ENCODE data around the gene SLC2A13.

SLC2A13 gene

DNA sequence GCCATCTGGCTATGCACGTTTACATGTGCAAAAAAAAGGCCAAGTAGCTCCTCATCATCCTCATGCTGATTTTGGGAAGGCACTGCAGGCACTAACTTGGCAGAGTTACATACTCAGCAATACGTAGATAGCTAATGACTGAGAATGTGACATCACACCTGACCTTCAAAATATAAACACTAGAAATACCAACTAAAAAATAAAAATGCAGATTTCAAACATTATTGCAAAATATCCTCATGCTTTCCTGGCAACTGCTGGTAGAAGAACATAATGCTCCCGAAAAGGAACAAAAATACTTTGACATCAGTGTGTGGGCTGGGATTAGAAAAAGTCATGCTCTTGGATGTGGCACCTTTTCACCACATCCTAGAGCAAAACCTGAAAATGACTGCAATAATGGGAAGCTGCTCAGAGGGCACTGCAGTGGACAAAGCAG lies 333.0 kb downstream of the SLC2A13 start:
- H3K9me3 ChIP-seq (ENCODE audit: insufficient read depth, low read length): no peaks in the 10 kb centered on the region
- H3K27me3 ChIP-seq (ENCODE audit: low read length): no peaks in the 10 kb centered on the region
- no peak overlapping the region for H2AFZ ChIP-seq (ENCODE audit: low read depth, low read length, severe bottlenecking)
- no peaks in the 10 kb centered on the region for H3K79me2 ChIP-seq (ENCODE audit: insufficient read depth, low read length)
- no peak overlapping the region for H3K9ac ChIP-seq (ENCODE audit: low read length)
- H3K36me3 ChIP-seq (ENCODE audit: low read length): no peaks in the 10 kb centered on the region
- TF ChIP-seq, protein P1, sequence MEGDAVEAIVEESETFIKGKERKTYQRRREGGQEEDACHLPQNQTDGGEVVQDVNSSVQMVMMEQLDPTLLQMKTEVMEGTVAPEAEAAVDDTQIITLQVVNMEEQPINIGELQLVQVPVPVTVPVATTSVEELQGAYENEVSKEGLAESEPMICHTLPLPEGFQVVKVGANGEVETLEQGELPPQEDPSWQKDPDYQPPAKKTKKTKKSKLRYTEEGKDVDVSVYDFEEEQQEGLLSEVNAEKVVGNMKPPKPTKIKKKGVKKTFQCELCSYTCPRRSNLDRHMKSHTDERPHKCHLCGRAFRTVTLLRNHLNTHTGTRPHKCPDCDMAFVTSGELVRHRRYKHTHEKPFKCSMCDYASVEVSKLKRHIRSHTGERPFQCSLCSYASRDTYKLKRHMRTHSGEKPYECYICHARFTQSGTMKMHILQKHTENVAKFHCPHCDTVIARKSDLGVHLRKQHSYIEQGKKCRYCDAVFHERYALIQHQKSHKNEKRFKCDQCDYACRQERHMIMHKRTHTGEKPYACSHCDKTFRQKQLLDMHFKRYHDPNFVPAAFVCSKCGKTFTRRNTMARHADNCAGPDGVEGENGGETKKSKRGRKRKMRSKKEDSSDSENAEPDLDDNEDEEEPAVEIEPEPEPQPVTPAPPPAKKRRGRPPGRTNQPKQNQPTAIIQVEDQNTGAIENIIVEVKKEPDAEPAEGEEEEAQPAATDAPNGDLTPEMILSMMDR (IDR thresholded peaks at IDR 0.05; ENCODE audit: insufficient read depth, low read length, poor library complexity, severe bottlenecking): no peak
- TF ChIP-seq EZH2phosphoT487 (conservative IDR thresholded peaks at IDR 0.05; ENCODE audit: low read length): no peak
- no peaks in the 10 kb centered on the region for H4K20me1 ChIP-seq (ENCODE audit: low read depth, low read length)
- no peak overlapping the region for H3K4me3 ChIP-seq (ENCODE audit: insufficient read depth, low read length, poor library complexity, severe bottlenecking)
- H3K27ac ChIP-seq (ENCODE audit: low read depth, low read length): no peak overlapping the region
- no peaks in the 10 kb centered on the region for H3K9me2 ChIP-seq (replicated peaks; ENCODE audit: insufficient read depth, low read length)
- no peak overlapping the region for H3K4me2 ChIP-seq (ENCODE audit: low read depth, low read length, poor library complexity, severe bottlenecking)
- no peaks in the 10 kb centered on the region for H3F3A ChIP-seq (ENCODE audit: insufficient read depth)

DNA sequence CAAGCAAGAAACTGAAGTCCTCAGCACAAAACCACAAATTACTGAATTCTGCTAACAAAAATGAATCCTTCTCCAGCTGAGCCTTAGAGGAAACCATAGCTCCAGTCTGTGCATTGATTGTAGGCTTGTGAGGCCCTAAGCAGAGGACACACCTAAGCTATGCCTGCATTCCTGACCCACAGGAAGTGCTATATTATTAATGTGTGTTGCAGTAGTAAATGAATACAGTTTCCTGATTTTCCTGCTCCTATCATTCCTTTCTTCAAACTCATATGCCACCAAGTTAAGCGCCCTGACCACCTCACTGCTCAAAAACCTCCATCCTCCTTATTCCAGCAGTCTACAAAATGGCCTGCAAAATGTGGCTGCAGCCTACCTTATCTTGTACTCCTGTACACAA lies 334.4 kb downstream of the SLC2A13 start:
- TF ChIP-seq, protein P1 (IDR thresholded peaks at IDR 0.05; ENCODE audit: insufficient read depth, low read length, poor library complexity, severe bottlenecking): no peak
- TF ChIP-seq EZH2phosphoT487 (conservative IDR thresholded peaks at IDR 0.05; ENCODE audit: low read length): no peak
- Histone ChIP-seq H3K4me2 (ENCODE audit: low read depth, low read length, poor library complexity, severe bottlenecking) (no peak overlapping the region), H3F3A (ENCODE audit: insufficient read depth) (no peaks in the 10 kb centered on the region), H2AFZ (ENCODE audit: low read depth, low read length, severe bottlenecking) (no peak overlapping the region), H3K36me3 (ENCODE audit: low read length) (no peaks in the 10 kb centered on the region), H3K27ac (ENCODE audit: low read depth, low read length) (no peak overlapping the region), H4K20me1 (ENCODE audit: low read depth, low read length) (no peaks in the 10 kb centered on the region), H3K9me2 (replicated peaks; ENCODE audit: insufficient read depth, low read length) (no peaks in the 10 kb centered on the region), H3K27me3 (ENCODE audit: low read length) (no peaks in the 10 kb centered on the region), H3K79me2 (ENCODE audit: insufficient read depth, low read length) (no peaks in the 10 kb centered on the region), H3K9ac (ENCODE audit: low read length) (no peak overlapping the region), H3K4me3 (ENCODE audit: insufficient read depth, low read length, poor library complexity, severe bottlenecking) (no peak overlapping the region), H3K9me3 (ENCODE audit: insufficient read depth, low read length) (no peaks in the 10 kb centered on the region)

DNA sequence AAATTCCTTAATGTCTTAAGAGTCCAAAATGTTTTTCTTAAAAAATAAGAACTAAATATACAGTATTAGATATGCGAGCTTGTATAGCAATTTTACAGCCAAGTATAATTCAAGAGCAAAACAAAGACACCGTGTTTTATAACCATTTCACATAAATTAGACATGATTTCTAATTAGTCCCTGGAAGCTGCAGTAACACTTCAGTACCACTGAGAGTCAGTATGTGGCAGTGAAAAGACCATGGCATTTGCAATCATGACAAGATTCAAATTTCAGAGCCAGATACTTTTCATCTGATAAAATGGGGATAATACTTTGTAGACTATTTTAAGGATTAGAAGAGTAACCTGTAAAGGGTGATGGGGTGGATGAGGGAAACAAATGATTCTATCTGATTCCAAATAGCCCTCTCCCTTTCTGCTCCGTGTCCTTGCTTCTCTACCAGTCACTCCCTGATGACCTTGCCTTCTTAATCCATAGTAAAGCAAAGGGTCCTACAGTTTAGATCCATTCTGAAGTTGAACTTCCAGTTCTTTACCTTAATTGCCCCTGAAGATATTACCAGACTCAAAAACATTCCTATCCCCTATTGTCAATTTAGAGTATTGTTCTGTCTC lies 340.8 kb downstream of the SLC2A13 start:
- no peak overlapping the region for H3K9ac ChIP-seq (ENCODE audit: low read length)
- H3K36me3 ChIP-seq (ENCODE audit: low read length): no peaks in the 10 kb centered on the region
- H3K4me2 ChIP-seq (ENCODE audit: low read depth, low read length, poor library complexity, severe bottlenecking): no peak overlapping the region
- H3K9me2 ChIP-seq (replicated peaks; ENCODE audit: insufficient read depth, low read length): no peaks in the 10 kb centered on the region
- H3K4me3 ChIP-seq (ENCODE audit: insufficient read depth, low read length, poor library complexity, severe bottlenecking): no peak overlapping the region
- H4K20me1 ChIP-seq (ENCODE audit: low read depth, low read length): no peaks in the 10 kb centered on the region
- H3K9me3 ChIP-seq (ENCODE audit: insufficient read depth, low read length): no peaks in the 10 kb centered on the region
- H3K27me3 ChIP-seq (ENCODE audit: low read length): no peaks in the 10 kb centered on the region
- no peak for TF ChIP-seq EZH2phosphoT487 (conservative IDR thresholded peaks at IDR 0.05; ENCODE audit: low read length)
- TF ChIP-seq, protein P1 (IDR thresholded peaks at IDR 0.05; ENCODE audit: insufficient read depth, low read length, poor library complexity, severe bottlenecking): peak; percentile 81
- no peak overlapping the region for H3K27ac ChIP-seq (ENCODE audit: low read depth, low read length)
- H3F3A ChIP-seq (ENCODE audit: insufficient read depth): no peaks in the 10 kb centered on the region; the same call in 1 of the 2 replicates
- no peaks in the 10 kb centered on the region for H3K79me2 ChIP-seq (ENCODE audit: insufficient read depth, low read length)
- no peak overlapping the region for H2AFZ ChIP-seq (ENCODE audit: low read depth, low read length, severe bottlenecking)
